HG03520 (cell line): ENCODE measurements around the gene TGM6.
"Not testable (repeated sequence)": the region's sequence is repeated elsewhere in the genome, so short reads cannot be mapped to it uniquely, and the experiment has no call there.

ENCODE experiments used
- ATAC-seq: cut with Tn5 transposase; IDR thresholded peaks from one replicate; pipeline ENCODE4 v1.9.1; 2021; ENCODE audit warnings: mild to moderate bottlenecking, moderate library complexity; ENCODE audit not compliant: unreplicated experiment

Gene TGM6

DNA sequence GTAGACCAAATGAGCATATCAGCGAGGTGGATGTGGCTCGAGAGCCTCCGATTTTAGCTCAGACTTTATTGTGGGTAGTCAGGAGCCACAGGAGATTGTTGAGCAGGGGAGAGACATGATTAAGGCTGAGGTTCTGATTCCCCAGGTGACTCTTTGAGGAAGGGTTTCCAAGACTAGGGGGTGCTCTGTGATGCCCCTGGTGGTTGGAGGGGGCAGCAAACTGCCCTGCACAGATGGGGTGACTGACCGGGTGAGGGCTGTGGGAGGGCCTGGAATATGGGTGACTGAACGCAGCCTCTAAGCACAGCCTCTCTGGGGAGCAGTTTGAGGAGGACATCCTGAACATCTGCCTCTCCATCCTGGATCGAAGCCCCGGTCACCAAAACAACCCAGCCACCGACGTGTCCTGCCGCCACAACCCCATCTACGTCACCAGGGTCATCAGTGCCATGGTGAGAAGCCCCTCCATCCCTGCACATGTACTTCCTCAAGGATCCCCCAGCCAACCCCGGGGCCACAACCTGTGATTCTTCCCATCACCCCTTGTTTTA lies 17.0 kb downstream of the TGM6 start:
- no peak for ATAC-seq

DNA sequence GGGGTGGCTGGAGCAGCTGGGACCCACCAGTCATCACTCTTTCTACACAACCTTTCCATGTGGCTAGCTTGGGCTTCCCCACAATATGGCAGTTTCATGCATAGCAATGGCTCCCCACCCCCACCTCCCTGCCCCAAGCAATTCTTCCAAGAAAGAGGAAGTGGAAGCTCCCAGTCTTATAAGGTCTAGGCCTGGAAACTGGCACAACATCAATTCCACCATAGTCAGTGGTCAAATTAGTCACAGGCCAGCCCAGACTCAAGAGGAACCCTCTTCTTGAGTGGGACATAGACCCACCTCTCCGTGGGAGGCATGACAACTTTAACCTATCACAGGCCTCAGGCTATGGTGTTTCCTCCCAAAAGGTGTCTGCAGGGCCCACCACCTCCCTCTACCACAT lies 17.7 kb downstream of the TGM6 start:
- ATAC-seq: no peak

DNA sequence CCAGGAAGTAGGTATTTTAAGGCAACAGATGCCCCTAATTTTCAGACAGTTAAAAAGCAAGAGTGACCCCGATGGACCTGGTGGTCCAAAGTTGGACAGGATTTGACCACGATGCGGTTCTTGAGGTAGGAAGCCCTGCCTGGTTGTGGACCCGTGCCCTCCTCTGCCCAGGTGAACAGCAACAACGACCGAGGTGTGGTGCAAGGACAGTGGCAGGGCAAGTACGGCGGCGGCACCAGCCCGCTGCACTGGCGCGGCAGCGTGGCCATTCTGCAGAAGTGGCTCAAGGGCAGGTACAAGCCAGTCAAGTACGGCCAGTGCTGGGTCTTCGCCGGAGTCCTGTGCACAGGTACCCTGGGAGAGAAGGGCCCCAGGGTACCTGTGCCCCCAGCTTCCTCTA lies 18.7 kb downstream of the TGM6 start:
- ATAC-seq: no peak

DNA sequence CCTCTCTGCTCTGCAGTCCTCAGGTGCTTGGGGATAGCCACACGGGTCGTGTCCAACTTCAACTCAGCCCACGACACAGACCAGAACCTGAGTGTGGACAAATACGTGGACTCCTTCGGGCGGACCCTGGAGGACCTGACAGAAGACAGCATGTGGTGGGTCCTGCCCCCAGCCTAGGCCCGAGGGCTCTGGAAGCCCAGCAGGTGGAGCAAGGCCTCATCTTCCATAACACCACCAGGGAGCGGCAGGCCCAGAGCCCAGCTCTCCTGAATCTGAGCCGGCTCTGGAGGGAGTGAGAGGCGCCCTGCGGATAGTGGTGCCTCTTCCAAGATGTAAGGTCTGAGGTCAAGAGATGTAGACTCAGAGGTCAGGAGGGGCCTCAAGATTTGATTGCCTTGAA lies 19.6 kb downstream of the TGM6 start:
- no peak for ATAC-seq

- ATAC-seq: no peak
Observed at GRCh38 chr20:2401527-2401926, 20.8 kb downstream of the TGM6 start.

DNA sequence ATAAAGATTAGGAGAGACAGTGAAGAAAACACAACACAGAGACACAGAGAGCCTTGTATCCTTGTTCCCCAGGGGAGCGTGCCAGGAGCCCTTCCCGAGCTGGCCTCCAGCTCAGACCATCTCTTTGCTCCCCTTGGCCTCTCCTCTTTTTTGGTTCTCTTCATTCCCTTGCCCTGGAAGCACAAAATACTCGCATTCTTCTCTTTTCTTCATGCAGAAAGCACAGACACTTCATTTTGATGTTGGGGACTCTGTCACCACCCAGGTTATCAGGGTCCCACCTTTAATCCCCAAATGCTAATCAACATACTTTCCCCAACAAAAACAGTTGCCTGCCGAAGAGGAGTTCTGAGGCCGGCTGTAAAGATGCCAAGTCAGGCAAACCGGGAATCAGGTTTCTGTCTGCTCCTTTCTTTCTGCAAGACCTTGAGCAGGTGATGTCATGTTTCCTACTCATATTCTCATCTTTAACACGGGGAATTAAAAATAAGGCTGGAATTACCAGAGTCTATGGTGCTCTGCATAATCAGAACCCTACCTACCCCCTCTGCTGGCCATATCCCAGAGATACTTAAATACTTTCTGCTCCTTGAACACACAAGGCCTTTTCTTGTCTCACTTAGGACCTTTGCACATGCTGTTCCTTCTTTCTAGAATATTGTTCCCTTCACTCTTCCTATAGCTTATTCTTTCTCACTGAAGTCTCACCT lies 21.7 kb downstream of the TGM6 start:
- no peak for ATAC-seq

GRCh38 chr20:2403291-2404052 lies 22.8 kb downstream of the TGM6 start:
- ATAC-seq: no peak

DNA sequence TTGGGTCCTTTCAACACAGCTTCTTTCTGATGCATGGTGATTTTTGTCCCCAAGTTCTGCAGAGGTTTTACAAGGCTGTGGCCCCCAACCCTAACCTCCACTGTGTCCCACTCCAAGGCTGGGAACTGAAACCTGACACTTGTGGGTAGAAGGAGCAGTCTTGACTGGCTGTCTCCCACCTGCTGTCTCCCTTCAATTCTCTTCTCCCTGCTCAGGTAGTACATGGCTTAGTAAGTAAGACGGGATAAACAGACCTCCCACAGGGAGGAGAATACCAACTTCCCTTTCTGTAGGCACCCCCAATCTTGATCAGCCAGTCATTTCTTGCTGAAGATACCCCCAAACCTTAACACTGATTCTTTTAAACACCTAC lies 25.0 kb downstream of the TGM6 start:
- ATAC-seq: no peak

DNA sequence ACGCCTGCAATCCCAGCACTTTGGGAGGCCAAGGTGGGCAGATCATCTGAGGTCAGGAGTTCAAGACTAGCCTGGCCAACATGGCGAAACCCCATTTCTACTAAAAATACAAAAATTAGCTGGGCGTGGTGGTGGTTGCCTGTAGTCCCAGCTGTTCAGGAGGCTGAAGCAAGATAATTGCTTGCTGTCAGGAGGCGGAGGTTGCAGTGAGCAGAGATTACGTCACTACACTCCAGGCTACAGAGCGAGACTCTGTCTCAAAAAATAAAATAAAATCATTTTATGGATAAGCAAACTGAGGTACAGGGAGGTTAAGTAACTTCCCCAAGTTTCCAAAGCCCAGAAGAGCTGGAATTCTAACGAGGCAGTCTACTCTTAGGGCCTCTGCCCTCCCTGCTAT lies 26.7 kb downstream of the TGM6 start:
- ATAC-seq: not testable (repeated sequence)

DNA sequence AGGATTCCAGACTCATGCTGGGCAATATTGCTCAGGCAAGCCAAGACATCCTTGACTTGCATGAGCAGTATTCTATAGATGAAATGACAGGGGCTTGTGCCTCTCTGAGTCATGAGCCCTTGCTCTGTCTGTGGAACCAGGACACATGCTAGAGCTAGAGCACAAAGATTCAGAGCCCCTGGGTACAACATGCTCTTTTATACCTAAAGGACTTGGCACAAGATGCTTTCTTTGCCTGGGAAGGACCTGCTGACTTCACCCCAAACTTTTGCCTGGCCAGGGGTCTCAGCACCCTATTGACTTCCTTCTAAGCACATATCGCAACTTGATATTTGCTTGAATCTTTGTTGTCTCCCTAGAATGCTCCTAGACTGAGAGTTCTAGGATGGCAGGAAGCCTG lies 27.4 kb downstream of the TGM6 start:
- ATAC-seq: no peak

GRCh38 chr20:2416541-2417212 lies 36.0 kb downstream of the TGM6 start:
- ATAC-seq: no peak

DNA sequence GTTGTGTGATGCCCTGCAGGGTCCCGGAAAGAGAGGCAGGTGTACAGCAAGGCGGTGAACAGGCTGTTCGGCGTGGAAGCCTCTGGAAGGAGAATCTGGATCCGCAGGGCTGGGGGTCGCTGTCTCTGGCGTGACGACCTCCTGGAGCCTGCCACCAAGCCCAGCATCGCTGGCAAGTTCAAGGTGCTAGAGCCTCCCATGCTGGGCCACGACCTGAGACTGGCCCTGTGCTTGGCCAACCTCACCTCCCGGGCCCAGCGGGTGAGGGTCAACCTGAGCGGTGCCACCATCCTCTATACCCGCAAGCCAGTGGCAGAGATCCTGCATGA lies 36.5 kb downstream of the TGM6 start:
- no peak for ATAC-seq

GRCh38 chr20:2418388-2418787 lies 37.7 kb downstream of the TGM6 start:
- ATAC-seq: no peak

DNA sequence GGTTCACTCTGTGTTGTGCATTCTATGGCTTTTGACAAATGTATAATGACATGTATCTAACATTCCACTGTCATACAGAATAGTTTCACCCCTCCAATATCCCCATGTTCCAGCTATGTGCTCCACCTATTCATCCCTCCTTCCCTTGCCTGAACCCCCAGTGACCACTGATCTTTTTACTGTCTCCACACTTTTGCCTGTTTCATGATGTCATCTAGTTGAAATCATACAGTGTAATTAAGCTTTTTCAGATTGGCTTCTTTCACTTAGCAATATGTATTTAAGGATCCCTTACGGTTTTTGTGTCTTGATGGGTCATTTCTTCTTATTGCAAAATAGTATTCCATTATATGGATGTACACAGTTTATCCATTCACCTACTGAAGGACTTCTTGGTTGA lies 39.8 kb downstream of the TGM6 start:
- no peak for ATAC-seq

DNA sequence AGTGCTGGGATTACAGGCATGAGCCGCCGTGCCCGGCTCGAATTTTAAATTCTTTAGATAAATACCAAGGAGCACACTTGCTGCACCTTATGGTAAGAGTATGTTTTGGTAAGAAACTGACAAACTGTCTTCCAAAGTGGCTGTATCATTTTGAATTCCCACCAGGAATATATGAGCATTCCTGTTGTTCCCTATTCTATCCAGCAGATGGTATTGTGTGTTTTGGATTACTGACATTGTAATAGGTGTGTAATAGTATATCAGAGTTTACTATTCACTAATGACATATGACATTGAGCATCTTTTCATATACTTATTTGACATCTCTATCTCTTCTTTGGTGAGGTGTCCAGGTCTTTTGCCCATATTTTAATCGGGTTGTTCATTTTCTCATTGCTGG lies 40.5 kb downstream of the TGM6 start:
- ATAC-seq: no peak

DNA sequence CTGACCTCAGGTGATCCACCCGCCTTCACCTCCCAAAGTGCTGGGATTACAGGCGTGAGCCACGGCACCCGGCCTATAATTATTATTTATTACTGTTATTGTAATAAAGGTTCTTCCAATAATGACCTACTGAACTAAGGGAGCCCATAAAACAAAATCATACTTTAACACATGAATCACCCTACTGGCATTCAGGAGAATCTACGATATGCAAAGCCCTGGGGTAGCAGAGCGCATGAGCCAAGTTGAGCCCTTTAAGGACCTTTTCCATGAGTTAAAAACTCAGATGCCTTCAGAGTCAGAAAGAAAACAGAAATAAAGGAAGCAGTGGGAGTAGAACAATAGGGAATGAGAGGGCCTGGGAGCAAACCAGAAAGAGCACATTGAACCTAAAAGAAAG lies 48.4 kb downstream of the TGM6 start:
- no peak for ATAC-seq

- ATAC-seq: no peak
Observed at GRCh38 chr20:2430538-2430937, 49.8 kb downstream of the TGM6 start.

GRCh38 chr20:2431185-2431584 lies 50.5 kb downstream of the TGM6 start:
- ATAC-seq: no peak

DNA sequence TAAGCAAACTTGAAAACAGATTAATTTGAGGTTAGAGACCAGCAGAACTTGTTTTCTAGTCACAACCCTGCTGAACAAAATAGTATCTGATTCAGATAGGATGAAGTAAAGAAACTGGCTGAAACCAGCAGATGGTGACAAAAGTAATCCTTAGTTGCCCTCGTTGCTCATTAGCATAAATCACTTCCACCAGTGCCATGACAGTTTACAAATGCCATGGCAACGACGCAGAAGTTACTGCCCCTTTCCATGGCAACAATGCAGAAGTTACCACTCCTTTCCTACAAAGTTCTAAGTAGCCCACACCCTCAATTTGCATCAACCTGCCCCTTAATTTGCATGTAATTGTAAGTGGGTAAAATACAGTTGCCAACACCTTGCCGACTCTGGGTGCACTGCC lies 66.1 kb downstream of the TGM6 start:
- ATAC-seq: no peak

DNA sequence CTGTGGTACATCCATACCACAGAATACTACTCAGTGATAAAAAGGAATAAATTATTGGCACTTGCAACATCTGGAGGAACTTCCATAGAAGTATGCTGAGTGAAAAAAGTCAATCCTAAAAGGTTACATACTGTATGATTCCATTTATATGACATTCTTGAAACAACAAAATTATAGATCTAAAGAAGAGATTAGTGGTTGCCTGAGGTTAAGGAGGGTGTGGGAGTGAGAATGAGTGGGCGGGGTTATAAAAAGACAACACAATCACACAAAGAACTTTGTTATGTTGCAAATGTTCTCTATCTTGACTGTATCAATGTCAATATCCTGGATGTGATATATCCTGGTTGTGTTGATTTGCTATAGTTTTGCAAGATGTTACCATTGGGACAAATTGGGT lies 68.7 kb downstream of the TGM6 start:
- no peak for ATAC-seq

DNA sequence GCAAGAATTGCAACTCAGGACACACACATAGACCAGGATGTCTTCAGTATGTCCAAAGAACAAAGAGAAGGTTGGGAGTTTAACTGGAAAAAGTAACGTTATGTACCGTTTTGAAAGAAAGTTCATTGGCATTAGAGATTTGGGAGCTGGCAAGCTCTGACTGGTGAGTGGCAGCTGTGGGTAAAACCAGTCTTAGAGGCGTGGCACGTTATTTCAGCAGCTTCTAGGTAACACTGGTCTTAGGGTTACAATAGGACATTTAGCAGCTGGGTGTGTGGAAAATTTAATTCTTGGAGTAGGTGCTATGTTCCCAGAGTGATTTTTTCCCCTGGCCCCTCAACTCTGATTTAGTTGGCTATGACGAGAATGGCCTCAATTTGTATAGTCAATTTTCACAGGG lies 70.7 kb downstream of the TGM6 start:
- no peak for ATAC-seq
